GM18526 (cell line): ENCODE data around the gene NRGN.

Source experiments
- POLR2A ChIP-seq: IDR thresholded peaks from 3 replicates; pipeline ENCODE4 v1.6.1; 2011; ENCODE audit not compliant: insufficient read length; ENCODE audit errors: extremely low read depth

NRGN gene

DNA sequence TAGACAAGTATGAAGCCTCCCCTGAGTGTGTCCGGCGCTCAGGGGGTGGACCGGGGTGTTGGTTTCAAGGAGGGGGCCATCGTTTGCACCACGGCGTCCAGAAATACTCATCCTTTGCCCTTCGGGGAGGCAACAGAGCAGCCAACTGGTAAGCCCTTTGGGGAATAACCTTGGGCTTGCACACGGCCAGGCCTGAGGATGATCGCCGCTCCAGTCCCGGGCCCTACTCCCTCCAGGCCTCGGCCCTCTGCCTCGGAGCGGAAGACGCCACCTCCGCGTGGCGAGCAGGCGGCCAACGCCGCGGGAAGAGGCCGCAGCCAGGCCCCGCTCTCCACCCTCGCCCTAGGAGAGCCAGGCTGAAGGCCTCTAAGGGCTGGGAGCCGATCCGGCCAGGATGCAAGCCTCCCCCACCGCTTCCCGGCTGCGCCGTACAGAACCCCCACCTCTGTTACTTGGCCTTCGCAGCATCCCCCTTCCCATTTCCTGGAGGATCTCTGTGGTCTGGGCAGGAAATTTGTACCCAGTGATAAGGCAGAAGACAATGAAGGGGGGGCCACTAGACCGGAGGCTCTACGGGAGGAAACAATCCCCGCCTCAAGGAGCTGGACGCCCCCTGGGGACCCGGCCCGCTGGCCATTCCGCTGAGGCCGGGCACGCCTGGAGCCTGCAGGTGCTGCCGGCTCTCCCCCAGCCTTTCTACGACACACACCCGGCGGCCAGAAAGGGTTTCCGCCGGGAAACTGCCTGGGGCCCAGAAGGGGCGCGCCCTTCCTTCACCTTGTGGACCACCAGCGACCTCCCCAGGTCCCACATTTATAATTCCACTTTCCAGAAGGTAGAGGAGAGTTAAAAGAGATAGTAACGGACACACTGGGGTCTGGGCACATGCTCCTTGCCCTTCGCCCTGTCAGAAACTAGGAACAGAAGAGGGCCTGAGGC is 19.8 kb downstream of the NRGN start:
- no peak for TF ChIP-seq POLR2A

- TF ChIP-seq POLR2A = no peak
Observed at GRCh38 chr11:124760205-124760652, 20.5 kb downstream of the NRGN start.

- TF ChIP-seq POLR2A = no peak
Observed at GRCh38 chr11:124760806-124761205, 21.1 kb downstream of the NRGN start.

DNA sequence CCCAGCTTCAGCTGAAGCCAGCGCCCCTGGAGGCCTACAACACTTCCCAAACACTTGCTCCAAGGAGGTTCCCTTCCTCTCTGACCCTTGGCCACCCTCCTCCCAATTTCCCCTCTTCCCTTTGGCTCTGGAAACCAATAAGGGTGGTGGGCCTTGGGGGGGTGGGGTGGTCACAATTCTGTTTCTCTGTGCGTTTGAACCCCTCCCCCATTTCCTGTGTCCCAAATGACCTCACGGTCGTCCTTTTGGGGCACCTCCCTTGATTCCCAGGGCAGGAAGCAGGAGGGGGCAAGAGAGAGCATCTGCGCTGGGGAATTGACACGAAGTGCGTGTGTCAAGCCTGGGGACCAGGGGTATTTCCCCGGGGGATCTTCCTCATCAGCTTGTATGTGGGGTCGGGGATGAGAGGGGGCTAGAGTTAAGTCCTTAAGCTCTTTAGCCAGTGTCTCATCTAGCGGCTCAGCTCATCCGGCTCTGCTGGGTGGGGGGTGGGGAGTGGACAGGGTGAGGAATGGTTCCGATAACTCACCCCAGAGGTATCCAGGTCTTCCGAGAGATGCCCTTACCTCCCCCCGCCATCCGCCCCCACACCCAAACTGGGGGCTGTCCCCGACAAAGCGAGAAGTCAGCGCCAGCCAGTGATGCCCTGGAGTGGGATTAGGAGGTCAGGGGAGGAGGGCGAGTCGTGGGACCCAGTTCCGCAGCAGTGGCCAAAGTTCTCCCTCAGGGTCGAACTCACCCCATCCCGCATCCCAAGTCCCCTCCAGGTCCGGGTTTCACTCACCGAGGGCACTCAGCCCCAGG is 21.8 kb downstream of the NRGN start:
- no peak for TF ChIP-seq POLR2A

GRCh38 chr11:124762105-124762623 is 22.4 kb downstream of the NRGN start, which contains the start of gene ESAM:
ESAM (minus strand) TSS chr11:124762290; CDS start chr11:124762154, 136 bp downstream.
- peak; percentile 73 for TF ChIP-seq POLR2A

DNA sequence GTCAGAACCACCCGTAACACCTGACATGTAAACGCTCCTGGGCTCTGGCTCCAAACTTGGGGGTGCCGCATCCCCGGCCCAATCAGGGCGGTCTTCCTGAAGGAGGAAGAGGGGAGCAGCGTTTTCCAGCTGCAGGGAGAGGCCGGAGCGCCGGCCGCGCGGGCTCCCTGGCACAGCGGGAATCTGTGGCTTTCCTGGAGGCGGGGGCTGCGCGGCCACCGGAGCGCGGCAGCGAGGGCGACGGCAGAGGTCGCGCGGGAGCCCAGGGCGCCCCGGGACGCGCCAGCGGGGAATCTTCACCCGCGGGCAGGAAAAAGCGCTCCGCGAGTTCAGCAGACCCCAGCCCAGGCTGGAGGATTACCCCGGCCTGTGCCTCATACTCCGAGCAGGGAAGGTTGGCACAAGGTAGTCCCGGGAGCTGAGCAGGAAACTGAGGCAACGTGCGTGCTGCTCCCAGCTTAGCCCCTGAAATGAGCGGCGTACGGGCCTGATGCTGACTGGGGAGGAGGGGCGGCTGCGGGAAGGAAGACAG is 22.9 kb downstream of the NRGN start:
- no peak for TF ChIP-seq POLR2A

GRCh38 chr11:124763156-124763947 is 23.6 kb downstream of the NRGN start:
- TF ChIP-seq POLR2A = no peak

- TF ChIP-seq POLR2A = no peak
Observed at GRCh38 chr11:124766156-124766555, 26.4 kb downstream of the NRGN start.

- no peak for TF ChIP-seq POLR2A
Observed at GRCh38 chr11:124768914-124769313, 29.2 kb downstream of the NRGN start.

DNA sequence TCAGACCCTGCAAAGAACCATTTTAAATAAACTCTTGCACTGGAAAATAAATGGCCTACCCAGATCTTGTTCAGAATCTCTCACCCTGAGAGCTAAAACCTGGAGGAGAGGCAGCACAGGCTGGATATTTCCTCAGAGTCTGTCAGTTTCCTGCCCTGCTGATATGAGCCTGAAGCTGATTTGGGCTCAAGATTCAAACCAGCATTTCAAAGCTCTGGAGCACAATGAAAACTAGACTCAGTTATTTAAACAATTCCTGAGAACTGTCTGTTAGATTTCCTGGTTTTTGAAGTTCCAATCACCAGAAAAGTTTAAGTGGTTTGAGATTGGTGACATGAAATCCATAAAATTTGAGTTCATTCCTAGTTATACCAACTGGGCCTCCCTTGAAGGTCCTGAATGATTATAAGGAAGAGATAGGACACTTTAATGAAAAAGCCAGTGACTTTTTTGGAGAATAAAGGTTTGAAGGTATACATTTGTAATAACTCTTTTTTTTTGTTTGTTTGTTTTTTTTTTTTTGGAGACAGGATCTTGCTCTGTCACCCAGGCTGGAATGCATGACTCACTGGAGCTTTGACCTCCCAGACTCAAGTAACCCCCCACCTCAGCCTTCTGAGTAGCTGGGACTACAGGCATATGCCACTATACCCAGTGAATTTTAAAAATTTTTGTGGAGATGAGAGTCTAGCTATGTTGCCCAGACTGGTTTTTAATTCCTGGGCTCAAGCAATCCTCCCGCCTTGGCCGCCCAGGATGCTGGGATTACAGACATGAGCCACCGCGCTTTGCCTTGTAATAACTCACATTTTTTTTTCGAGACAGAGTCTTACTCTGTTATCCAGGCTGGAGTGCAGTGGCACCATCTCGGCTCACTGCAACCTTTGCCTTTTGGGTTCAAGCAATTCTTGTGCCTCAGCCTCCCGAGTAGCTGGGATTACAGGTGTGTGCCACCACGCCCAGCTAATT is 30.3 kb downstream of the NRGN start:
- TF ChIP-seq POLR2A = no peak

DNA sequence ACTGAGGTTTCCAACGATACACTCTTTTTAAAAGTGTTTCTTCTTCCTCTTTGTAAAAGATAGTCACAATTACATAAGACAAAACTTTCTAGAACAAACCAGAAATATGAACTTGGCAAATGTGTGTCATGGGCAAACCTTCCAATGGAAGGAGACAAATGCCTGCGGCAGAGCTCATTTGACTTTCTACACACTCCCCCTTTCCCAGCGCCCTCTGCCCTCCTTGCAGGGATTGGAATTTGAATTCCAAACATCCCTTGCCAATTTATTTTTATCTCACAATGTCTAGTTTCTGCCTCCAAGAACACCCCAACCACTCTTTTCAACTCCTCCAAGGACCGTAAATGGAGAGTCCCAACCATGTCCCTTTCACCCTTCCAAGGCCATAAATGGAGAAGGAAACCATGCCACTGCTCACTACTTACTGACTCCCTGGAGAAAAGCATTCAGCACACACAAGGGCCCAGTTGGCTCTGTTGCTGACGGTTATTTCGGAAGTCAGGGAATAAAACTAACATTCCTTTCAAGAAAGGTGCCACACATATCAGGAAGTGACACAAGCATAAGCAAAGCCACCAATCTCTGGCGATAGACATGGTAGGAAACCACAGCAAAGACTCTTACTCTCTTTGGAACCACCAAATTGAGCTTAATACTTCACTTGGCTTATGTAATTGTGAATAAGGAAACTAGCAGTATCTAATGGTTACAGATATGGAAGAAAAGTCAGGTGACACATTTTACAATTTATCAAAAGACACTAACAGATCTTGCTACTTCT is 37.3 kb downstream of the NRGN start:
- no peak for TF ChIP-seq POLR2A

DNA sequence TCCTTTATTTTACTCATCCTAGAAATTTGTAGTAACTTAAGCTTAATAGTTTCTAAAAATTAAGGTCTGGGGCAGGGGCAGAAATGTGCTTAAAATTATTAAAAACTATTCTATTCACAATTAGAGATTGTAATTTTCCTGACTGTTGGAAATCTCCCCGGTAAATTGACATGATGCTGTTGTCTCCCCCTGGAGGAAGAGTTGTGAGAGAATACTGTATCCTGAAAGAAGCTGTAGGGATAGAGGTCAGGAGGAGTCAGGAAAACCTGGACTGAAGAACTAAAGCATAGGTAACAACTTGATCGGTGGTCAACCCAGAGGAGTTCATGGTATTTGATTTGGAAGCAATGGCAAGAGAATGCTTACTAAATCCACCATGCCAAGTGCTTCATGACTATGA is 38.5 kb downstream of the NRGN start:
- TF ChIP-seq POLR2A = no peak

DNA sequence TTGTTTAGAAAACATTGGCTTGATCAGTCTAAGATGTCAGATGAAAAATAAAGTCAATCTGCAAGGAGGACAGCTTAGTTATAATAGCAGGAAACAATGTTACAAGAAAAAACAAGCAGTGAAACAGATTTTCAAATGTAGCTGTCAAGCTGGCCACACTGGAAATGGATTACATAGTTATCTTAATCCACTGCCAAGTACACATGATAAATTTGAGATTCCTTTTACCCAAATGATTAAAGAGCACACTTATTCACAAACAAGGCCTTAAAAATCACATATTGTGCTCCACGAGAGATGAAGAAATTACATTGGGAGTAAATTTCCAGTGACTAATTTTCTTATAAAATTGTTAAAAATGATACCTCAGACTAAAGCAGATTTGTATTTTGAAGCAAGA is 39.8 kb downstream of the NRGN start:
- TF ChIP-seq POLR2A = no peak
